ENCODE results near the gene GAS2L2.

DNA sequence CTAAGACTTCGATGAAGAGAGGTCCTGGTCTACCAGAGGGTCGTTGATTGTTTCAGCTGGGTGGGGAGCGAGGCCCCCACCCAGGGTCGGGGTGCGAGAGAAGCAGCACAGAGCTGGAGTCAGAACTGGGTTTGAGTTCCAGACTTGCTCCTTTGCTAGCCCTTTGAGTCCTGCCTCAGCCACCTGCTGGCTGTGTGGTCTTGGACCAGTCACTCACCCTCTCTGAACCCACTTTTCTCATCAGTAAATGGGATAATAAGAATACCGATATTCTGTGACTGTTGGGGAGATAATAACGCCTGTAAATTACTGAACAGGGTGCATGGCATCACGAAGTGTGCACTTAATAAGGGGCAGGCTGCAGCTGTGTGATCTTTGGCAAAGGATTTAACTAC, 42.8 kb upstream of the GAS2L2 start:
- TF ChIP-seq, protein P1, sequence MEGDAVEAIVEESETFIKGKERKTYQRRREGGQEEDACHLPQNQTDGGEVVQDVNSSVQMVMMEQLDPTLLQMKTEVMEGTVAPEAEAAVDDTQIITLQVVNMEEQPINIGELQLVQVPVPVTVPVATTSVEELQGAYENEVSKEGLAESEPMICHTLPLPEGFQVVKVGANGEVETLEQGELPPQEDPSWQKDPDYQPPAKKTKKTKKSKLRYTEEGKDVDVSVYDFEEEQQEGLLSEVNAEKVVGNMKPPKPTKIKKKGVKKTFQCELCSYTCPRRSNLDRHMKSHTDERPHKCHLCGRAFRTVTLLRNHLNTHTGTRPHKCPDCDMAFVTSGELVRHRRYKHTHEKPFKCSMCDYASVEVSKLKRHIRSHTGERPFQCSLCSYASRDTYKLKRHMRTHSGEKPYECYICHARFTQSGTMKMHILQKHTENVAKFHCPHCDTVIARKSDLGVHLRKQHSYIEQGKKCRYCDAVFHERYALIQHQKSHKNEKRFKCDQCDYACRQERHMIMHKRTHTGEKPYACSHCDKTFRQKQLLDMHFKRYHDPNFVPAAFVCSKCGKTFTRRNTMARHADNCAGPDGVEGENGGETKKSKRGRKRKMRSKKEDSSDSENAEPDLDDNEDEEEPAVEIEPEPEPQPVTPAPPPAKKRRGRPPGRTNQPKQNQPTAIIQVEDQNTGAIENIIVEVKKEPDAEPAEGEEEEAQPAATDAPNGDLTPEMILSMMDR (IDR thresholded peaks at IDR 0.05): no peak
- no peak for TF ChIP-seq POLR2AphosphoS5 (IDR thresholded peaks at IDR 0.05; ENCODE audit: low read depth, low read length)
- TF ChIP-seq, protein P2, sequence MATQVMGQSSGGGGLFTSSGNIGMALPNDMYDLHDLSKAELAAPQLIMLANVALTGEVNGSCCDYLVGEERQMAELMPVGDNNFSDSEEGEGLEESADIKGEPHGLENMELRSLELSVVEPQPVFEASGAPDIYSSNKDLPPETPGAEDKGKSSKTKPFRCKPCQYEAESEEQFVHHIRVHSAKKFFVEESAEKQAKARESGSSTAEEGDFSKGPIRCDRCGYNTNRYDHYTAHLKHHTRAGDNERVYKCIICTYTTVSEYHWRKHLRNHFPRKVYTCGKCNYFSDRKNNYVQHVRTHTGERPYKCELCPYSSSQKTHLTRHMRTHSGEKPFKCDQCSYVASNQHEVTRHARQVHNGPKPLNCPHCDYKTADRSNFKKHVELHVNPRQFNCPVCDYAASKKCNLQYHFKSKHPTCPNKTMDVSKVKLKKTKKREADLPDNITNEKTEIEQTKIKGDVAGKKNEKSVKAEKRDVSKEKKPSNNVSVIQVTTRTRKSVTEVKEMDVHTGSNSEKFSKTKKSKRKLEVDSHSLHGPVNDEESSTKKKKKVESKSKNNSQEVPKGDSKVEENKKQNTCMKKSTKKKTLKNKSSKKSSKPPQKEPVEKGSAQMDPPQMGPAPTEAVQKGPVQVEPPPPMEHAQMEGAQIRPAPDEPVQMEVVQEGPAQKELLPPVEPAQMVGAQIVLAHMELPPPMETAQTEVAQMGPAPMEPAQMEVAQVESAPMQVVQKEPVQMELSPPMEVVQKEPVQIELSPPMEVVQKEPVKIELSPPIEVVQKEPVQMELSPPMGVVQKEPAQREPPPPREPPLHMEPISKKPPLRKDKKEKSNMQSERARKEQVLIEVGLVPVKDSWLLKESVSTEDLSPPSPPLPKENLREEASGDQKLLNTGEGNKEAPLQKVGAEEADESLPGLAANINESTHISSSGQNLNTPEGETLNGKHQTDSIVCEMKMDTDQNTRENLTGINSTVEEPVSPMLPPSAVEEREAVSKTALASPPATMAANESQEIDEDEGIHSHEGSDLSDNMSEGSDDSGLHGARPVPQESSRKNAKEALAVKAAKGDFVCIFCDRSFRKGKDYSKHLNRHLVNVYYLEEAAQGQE (IDR thresholded peaks at IDR 0.05; ENCODE audit: insufficient read depth in 1 of 2, low read depth in 2 of 2, low read length in 1 of 2): no peak

Data from Panc1 (cell line).